ENCODE measurements around the gene TNFSF8. TPM values are rescaled to one million over a fixed set of nuclear protein-coding genes. Genes with fewer than 3 reads are reported as not detected.

The TNFSF8 gene
- total and polyA plus RNA-seq, 2 of the 8 experiments (the other 6 are each of a cell fraction or from before 2014, with no cell fraction given): not detected

DNA sequence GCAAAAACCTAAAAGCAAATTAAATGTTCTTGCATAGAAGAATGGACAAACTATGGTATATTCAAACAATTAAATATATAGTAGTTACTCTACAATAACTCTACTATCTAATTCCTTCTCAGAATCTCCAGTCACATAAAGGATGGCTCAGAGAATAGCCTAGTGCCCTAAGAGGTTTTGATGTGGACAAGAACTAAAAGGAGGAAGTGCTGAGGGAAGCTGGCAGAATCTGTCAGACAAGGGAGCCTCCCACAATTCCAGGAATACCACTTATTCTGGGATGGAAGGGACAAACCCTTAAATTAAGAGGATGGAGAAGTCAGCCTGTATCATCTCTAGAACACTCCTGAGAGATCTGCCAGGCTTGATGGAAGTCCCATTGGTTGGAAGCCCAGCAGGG is 30.4 kb downstream of the TNFSF8 start:
- no peak overlapping the region for H3K18ac ChIP-seq (ENCODE audit: extremely low read depth, low read length)
- H3K23ac ChIP-seq (ENCODE audit: insufficient read length): no peak overlapping the region
- H2BK15ac ChIP-seq (ENCODE audit: low read length): no peak overlapping the region
- H4K8ac ChIP-seq (ENCODE audit: extremely low read depth, insufficient read depth, low read length): no peak overlapping the region
- H4K5ac ChIP-seq (ENCODE audit: insufficient read length, low read depth, low read length): no peak overlapping the region
- H2BK20ac ChIP-seq (ENCODE audit: low read length): no peak overlapping the region
- DNase-seq (ENCODE audit: low read depth in 1 of 2, low spot score in 2 of 2): no peak
- H3K27ac ChIP-seq (ENCODE audit: low read depth, low read length): no peak overlapping the region
- no peak overlapping the region for H2BK5ac ChIP-seq (ENCODE audit: low read depth, low read length)
- POLR2A ChIA-PET (ENCODE audit: partially characterized antibody): interaction anchor here (0.6 kb wide), 1 partner anchor 501 kb away, joined by 3 read pairs; no protein-coding TSS in a partner anchor
- no peaks in the 10 kb centered on the region for H3K79me1 ChIP-seq (ENCODE audit: low read depth, low read length)
- no peak overlapping the region for H3K14ac ChIP-seq (ENCODE audit: insufficient read length)
- no peaks in the 10 kb centered on the region for H3K79me2 ChIP-seq (ENCODE audit: control insufficient read depth in 1 of 2, insufficient read depth in 2 of 2, low read length in 2 of 2)
- H3K36me3 ChIP-seq (ENCODE audit: control insufficient read depth in 2 of 4, insufficient read depth in 4 of 4, low read length in 3 of 4): no peaks in the 10 kb centered on the region
- no peak overlapping the region for H3K9ac ChIP-seq (replicated peaks in 1 of 4; ENCODE audit: extremely low read depth in 1 of 4, low read depth in 3 of 4, low read length in 3 of 4)
- H3K56ac ChIP-seq (replicated peaks; ENCODE audit: insufficient read length, low read depth, low read length): no peak overlapping the region
- no peaks in the 10 kb centered on the region; the same call in 1 of the 2 replicates for H3K23me2 ChIP-seq (ENCODE audit: low read depth, low read length)
- no peaks in the 10 kb centered on the region; a peak in 1 of 7 replicates for H3K27me3 ChIP-seq (replicated peaks in 1 of 4; ENCODE audit: control insufficient read depth in 3 of 4, extremely low read depth in 1 of 4, insufficient read depth in 3 of 4, low read length in 3 of 4)
- H3K4me3 ChIP-seq (ENCODE audit: extremely low read depth in 1 of 4, insufficient read depth in 2 of 4, low read depth in 3 of 4, low read length in 4 of 4): no peak overlapping the region
- H4K20me1 ChIP-seq (replicated peaks in 1 of 2; ENCODE audit: control insufficient read depth in 1 of 2, insufficient read depth in 2 of 2, low read length in 2 of 2): no peaks in the 10 kb centered on the region
- FAIRE-seq: no peak
- H3K4me2 ChIP-seq (ENCODE audit: insufficient read depth in 1 of 2, low read depth in 2 of 2, low read length in 2 of 2): no peak overlapping the region
- H3K9me3 ChIP-seq (ENCODE audit: insufficient read depth in 2 of 2, low read depth in 1 of 2, low read length in 1 of 2): no peaks in the 10 kb centered on the region
- CTCF ChIA-PET (ENCODE audit: partially characterized antibody): interaction anchor here (0.6 to 3.0 kb wide), 8 partner anchors 10 to 465 kb away, joined by 3 to 21 read pairs (median 3); no protein-coding TSS in a partner anchor
- no peak overlapping the region for H2AFZ ChIP-seq (ENCODE audit: low read length)
- H2BK120ac ChIP-seq (replicated peaks; ENCODE audit: low read depth, low read length): no peak overlapping the region
- H4K91ac ChIP-seq (replicated peaks; ENCODE audit: insufficient read length, low read length): no peak overlapping the region
- H2BK12ac ChIP-seq (ENCODE audit: low read depth, low read length): no peak overlapping the region
- no peak overlapping the region for H3K4ac ChIP-seq (replicated peaks; ENCODE audit: insufficient read length, low read depth, low read length)
- no peak overlapping the region for H2AK5ac ChIP-seq (ENCODE audit: low read depth, low read length)
- H3K4me1 ChIP-seq (replicated peaks in 1 of 4; ENCODE audit: control insufficient read depth in 3 of 4, insufficient read depth in 4 of 4, low read length in 3 of 4): no peaks in the 10 kb centered on the region
- TF ChIP-seq, protein P1, sequence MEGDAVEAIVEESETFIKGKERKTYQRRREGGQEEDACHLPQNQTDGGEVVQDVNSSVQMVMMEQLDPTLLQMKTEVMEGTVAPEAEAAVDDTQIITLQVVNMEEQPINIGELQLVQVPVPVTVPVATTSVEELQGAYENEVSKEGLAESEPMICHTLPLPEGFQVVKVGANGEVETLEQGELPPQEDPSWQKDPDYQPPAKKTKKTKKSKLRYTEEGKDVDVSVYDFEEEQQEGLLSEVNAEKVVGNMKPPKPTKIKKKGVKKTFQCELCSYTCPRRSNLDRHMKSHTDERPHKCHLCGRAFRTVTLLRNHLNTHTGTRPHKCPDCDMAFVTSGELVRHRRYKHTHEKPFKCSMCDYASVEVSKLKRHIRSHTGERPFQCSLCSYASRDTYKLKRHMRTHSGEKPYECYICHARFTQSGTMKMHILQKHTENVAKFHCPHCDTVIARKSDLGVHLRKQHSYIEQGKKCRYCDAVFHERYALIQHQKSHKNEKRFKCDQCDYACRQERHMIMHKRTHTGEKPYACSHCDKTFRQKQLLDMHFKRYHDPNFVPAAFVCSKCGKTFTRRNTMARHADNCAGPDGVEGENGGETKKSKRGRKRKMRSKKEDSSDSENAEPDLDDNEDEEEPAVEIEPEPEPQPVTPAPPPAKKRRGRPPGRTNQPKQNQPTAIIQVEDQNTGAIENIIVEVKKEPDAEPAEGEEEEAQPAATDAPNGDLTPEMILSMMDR (IDR thresholded peaks at IDR 0.05; ENCODE audit: control extremely low read depth in 1 of 3, insufficient read depth in 1 of 3, low read depth in 1 of 3, low read length in 3 of 3): no peak
- TF ChIP-seq SP4 (IDR thresholded peaks at IDR 0.05; ENCODE audit: low read length): no peak
- TF ChIP-seq TBP (IDR thresholded peaks at IDR 0.05; ENCODE audit: low read depth, low read length): no peak
- TF ChIP-seq CEBPB (IDR thresholded peaks at IDR 0.05; ENCODE audit: low read depth, low read length): no peak
- no peak for TF ChIP-seq YY1 (IDR thresholded peaks at IDR 0.05; ENCODE audit: low read depth, low read length)
- no peak for TF ChIP-seq TEAD4 (IDR thresholded peaks at IDR 0.05; ENCODE audit: low read depth, low read length)
- TF ChIP-seq KDM5A (IDR thresholded peaks at IDR 0.05; ENCODE audit: low read length): no peak
- TF ChIP-seq KDM1A (IDR thresholded peaks at IDR 0.05; ENCODE audit: borderline replicate concordance, low read length): no peak
- TF ChIP-seq RFX5 (IDR thresholded peaks at IDR 0.05; ENCODE audit: borderline replicate concordance, low read depth, low read length): no peak
- no peak for TF ChIP-seq TAF1 (IDR thresholded peaks at IDR 0.05; ENCODE audit: low read depth, low read length)
- no peak for TF ChIP-seq BCL11A (IDR thresholded peaks at IDR 0.05; ENCODE audit: low read depth in 2 of 2, low read length in 2 of 2)
- TF ChIP-seq TCF12 (IDR thresholded peaks at IDR 0.05; ENCODE audit: low read depth, low read length): no peak
- no peak for TF ChIP-seq POLR2AphosphoS5 (IDR thresholded peaks at IDR 0.05; ENCODE audit: low read depth, low read length)
- TF ChIP-seq POU5F1 (IDR thresholded peaks at IDR 0.05; ENCODE audit: low read depth, low read length): no peak
- TF ChIP-seq EGR1 (IDR thresholded peaks at IDR 0.05; ENCODE audit: borderline replicate concordance, low read depth, low read length): no peak

All from H1 (cell line).